IMR-90 (cell line): Measurements from ENCODE around the gene PTPN7. TPM values are rescaled to one million over a fixed set of nuclear protein-coding genes. Genes with fewer than 3 reads are reported as not detected.

ENCODE experiments used
- ATAC-seq: fragments of 200-7000 bp; cut with Tn5 transposase; 2 replicates; pipeline ENCODE4 v1.9.1; 2020; ENCODE audit warnings: low read depth, mild to moderate bottlenecking, moderate library complexity
- BruUV-seq: library from RNA; stranded (reverse); fragments of 400-500 nt; replicated peaks from 2 replicates; lab custom pipeline; 2021; lab: Mats Ljungman, UMichigan
- CTCF ChIA-PET: fragments of 300-600 bp; formaldehyde crosslinking; extraction: SDS; loops from one replicate; lab custom pipeline; 2021; ENCODE audit warnings: antibody characterized with exemption; lab: Yijun Ruan, JAX
- POLR2A ChIA-PET: fragments of 300-600 bp; sonication (Branson Sonifier 250); formaldehyde crosslinking; loops from one replicate; lab custom pipeline; 2022; ENCODE audit warnings: antibody characterized with exemption; ENCODE audit not compliant: unreplicated experiment; lab: Charles Lee
- DNase-seq: peaks from one replicate; pipeline ENCODE4 v3.0.0; 2013
- H2AFZ ChIP-seq: replicated peaks from 2 replicates; pipeline ENCODE3; 2013; ENCODE audit warnings: low read length, mild to moderate bottlenecking; ENCODE audit not compliant: poor library complexity
- H2AK5ac ChIP-seq: 2 replicates; pipeline ENCODE4 v1.6.1; 2013; ENCODE audit warnings: low read depth, low read length, inconsistent platforms
- H2AK9ac ChIP-seq: replicated peaks from 2 replicates; pipeline ENCODE3; 2013; ENCODE audit warnings: mild to moderate bottlenecking, low read depth, low read length, moderate library complexity; ENCODE audit not compliant: poor library complexity
- H2BK120ac ChIP-seq: 2 replicates; pipeline ENCODE4 v1.6.1; 2013; ENCODE audit warnings: low read depth, low read length, inconsistent platforms
- H2BK15ac ChIP-seq: 3 replicates; pipeline ENCODE4 v1.6.1; 2013; ENCODE audit warnings: low read depth, low read length, inconsistent platforms
- H2BK20ac ChIP-seq: 2 replicates; pipeline ENCODE4 v1.6.1; 2013; ENCODE audit warnings: low read depth, mild to moderate bottlenecking, inconsistent platforms, low read length, moderate library complexity
- H2BK5ac ChIP-seq: 2 replicates; pipeline ENCODE4 v1.6.1; 2013; ENCODE audit warnings: mild to moderate bottlenecking, low read depth, low read length, inconsistent platforms; ENCODE audit not compliant: poor library complexity, severe bottlenecking
- H3K14ac ChIP-seq: replicated peaks from 2 replicates; pipeline ENCODE4 v1.6.1; 2013; ENCODE audit warnings: low read depth, low read length, inconsistent platforms
- H3K18ac ChIP-seq: 2 replicates; pipeline ENCODE4 v1.6.1; 2013; ENCODE audit warnings: low read depth, low read length, control low read depth
- H3K23ac ChIP-seq: 2 replicates; pipeline ENCODE4 v1.6.1; 2013; ENCODE audit warnings: low read depth, low read length, inconsistent platforms
- H3K27ac ChIP-seq: 2 replicates; pipeline ENCODE4 v1.5.1; 2013; ENCODE audit warnings: mild to moderate bottlenecking, control low read depth, low read length; ENCODE audit not compliant: insufficient read depth
- H3K27me3 ChIP-seq: 2 replicates; pipeline ENCODE4 v1.6.1; 2013; ENCODE audit warnings: low read length; ENCODE audit not compliant: control insufficient read depth, insufficient read depth
- H3K36me3 ChIP-seq: 2 replicates; pipeline ENCODE4 v1.6.1; 2013; ENCODE audit warnings: low read length, mixed read lengths; ENCODE audit not compliant: control insufficient read depth, insufficient read depth
- H3K4ac ChIP-seq: 2 replicates; pipeline ENCODE4 v1.6.1; 2013; ENCODE audit warnings: low read depth, low read length, inconsistent platforms
- H3K4me1 ChIP-seq: 2 replicates; pipeline ENCODE4 v1.6.1; 2013; ENCODE audit warnings: low read length, mixed read lengths; ENCODE audit not compliant: control insufficient read depth, insufficient read depth
- H3K4me2 ChIP-seq: 2 replicates; pipeline ENCODE4 v1.6.1; 2013; ENCODE audit warnings: low read depth, mild to moderate bottlenecking, control low read depth, low read length, moderate library complexity
- H3K4me3 ChIP-seq: 2 replicates; pipeline ENCODE4 v1.5.1; 2013; ENCODE audit warnings: low read depth, mild to moderate bottlenecking, control low read depth, low read length, moderate library complexity; ENCODE audit not compliant: insufficient read depth
- H3K56ac ChIP-seq: 2 replicates; pipeline ENCODE4 v1.6.1; 2013; ENCODE audit warnings: low read length, inconsistent platforms; ENCODE audit not compliant: insufficient read depth; ENCODE audit errors: extremely low read depth
- H3K79me1 ChIP-seq, 2 experiments: 2 replicates each; pipeline ENCODE4 v1.6.1; 2013; ENCODE audit warnings: low read length in 2 of 2, inconsistent platforms in 1 of 2, low read depth in 1 of 2
- H3K9ac ChIP-seq: 2 replicates; pipeline ENCODE4 v1.6.1; 2013; ENCODE audit warnings: low read depth, low read length, control low read depth
- H3K9me1 ChIP-seq: 2 replicates; pipeline ENCODE4 v1.6.1; 2013; ENCODE audit warnings: low read length, inconsistent platforms; ENCODE audit not compliant: insufficient read depth
- H3K9me3 ChIP-seq: 2 replicates; pipeline ENCODE4 v1.6.1; 2013; ENCODE audit warnings: low read length; ENCODE audit not compliant: control insufficient read depth, insufficient read depth
- H4K20me1 ChIP-seq: 2 replicates; pipeline ENCODE4 v1.6.1; 2013; ENCODE audit warnings: low read length, inconsistent platforms; ENCODE audit not compliant: insufficient read depth
- H4K5ac ChIP-seq: 2 replicates; pipeline ENCODE4 v1.6.1; 2013; ENCODE audit warnings: mild to moderate bottlenecking, low read depth, low read length, control low read depth
- H4K8ac ChIP-seq, 2 experiments: 2 replicates each; pipeline ENCODE4 v1.6.1; 2013; ENCODE audit warnings: low read depth in 2 of 2, low read length in 2 of 2, control low read depth in 1 of 2, inconsistent platforms in 1 of 2
- H4K91ac ChIP-seq: 2 replicates; pipeline ENCODE4 v1.6.1; 2013; ENCODE audit warnings: low read depth, low read length, inconsistent platforms; ENCODE audit not compliant: insufficient read depth
- FOS ChIP-seq: fragments of 150-350 bp; IDR thresholded peaks from 2 replicates; pipeline ENCODE4 v1.6.1; 2016; ENCODE audit warnings: low read depth, low read length
- MAFK ChIP-seq: IDR thresholded peaks from 2 replicates; pipeline ENCODE4 v1.6.1; 2012; ENCODE audit warnings: low read depth, low read length, improper control_type of control experiment
- MXI1 ChIP-seq: IDR thresholded peaks from 2 replicates; pipeline ENCODE4 v1.6.1; 2012; ENCODE audit warnings: low read depth, mild to moderate bottlenecking, low read length, moderate library complexity, borderline replicate concordance
- NFE2L2 ChIP-seq: fragments of 150-350 bp; IDR thresholded peaks from 2 replicates; pipeline ENCODE4 v1.6.1; 2016; ENCODE audit warnings: low read depth, mild to moderate bottlenecking, low read length
- POLR2A ChIP-seq: IDR thresholded peaks from 2 replicates; pipeline ENCODE4 v1.6.1; 2012; ENCODE audit warnings: mild to moderate bottlenecking, low read depth, low read length
- SMC3 ChIP-seq: fragments of 150-350 bp; IDR thresholded peaks from 2 replicates; pipeline ENCODE4 v1.6.1; 2016; ENCODE audit warnings: low read depth, mild to moderate bottlenecking, antibody characterized with exemption, low read length, moderate library complexity
- WGBS, 2 experiments: methylation state at CpG; one replicate each; pipeline versions ENCODE4 v1.1.5 to v1.1.7; 2013; ENCODE audit warnings: missing lambda C conversion rate in 2 of 2; ENCODE audit not compliant: insufficient read length in 1 of 2; ENCODE audit errors: extremely low coverage in 2 of 2; 5-methylcytosine and 5-hydroxymethylcytosine counted together
- dilution Hi-C: fragments of 300-500 bp; cut with HindIII; formaldehyde crosslinking; loops from one replicate; pipeline ENCODE4 v1.14.3; 2018; ENCODE audit warnings: low sequenced_read_pairs; ENCODE audit not compliant: unreplicated experiment
- in situ Hi-C: fragments of 300-500 bp; cut with MboI; formaldehyde crosslinking; loops from 3 replicates; pipeline ENCODE4 v1.14.3; 2019; ENCODE audit warnings: low sequenced_read_pairs, inconsistent platforms, mixed read lengths
- intact Hi-C: fragments of 100-400 bp; cut with micrococcal nuclease; formaldehyde crosslinking; loops from 2 replicates; pipeline ENCODE4 v1.10.0; 2022
- polyA plus RNA-seq, 3 experiments: library from polyadenylated mRNA; depleted of rRNA; stranded (reverse); fragments of >200 nt; gene quantifications; 2 replicates each; pipeline ENCODE4 v1.2.3, GENCODE V29; 2012; ENCODE audit warnings: low replicate concordance in 1 of 3
- total RNA-seq: library from RNA; depleted of rRNA; stranded (reverse); fragments of >200 nt; gene quantifications from 2 replicates; pipeline ENCODE4 v1.2.3, GENCODE V29; 2012

Gene PTPN7
- total and polyA plus RNA-seq, 2 of the 4 experiments (the other 2 are of a cell fraction): 0.05 TPM; not detected in 1

- ATAC-seq (no peak), DNase-seq (no peak)
- no peaks in the 10 kb centered on the region for H3K9me3 ChIP-seq
- peaks cover 24% of the 10 kb centered on the region for H3K27me3 ChIP-seq
- H3K27ac ChIP-seq: no peak overlapping the region
- H3K36me3 ChIP-seq: no peaks in the 10 kb centered on the region
- H2BK15ac ChIP-seq: no peak overlapping the region
- no peak overlapping the region for H4K91ac ChIP-seq
- no peak overlapping the region for H3K9ac ChIP-seq
- no peaks in the 10 kb centered on the region for H3K9me1 ChIP-seq
- H3K23ac ChIP-seq: no peak overlapping the region
- no peak overlapping the region for H3K4ac ChIP-seq
- no peak overlapping the region for H3K4me2 ChIP-seq
- no peak overlapping the region for H3K18ac ChIP-seq
- in situ Hi-C loops (loop anchor here (10.0 to 25.0 kb wide), 2 partner anchors 231 to 588 kb away; partner anchors contain the start of gene NAV1), intact Hi-C loops (no loop called here), dilution Hi-C loops (no loop called here)
- H4K20me1 ChIP-seq: no peaks in the 10 kb centered on the region
- no peak overlapping the region for H2AFZ ChIP-seq
- H3K14ac ChIP-seq: no peak overlapping the region
- no peak overlapping the region for H4K8ac ChIP-seq
- ChIA-PET CTCF (interaction anchor here (0.7 kb wide), 1 partner anchor 121 kb away, joined by 5 read pairs; no protein-coding TSS in a partner anchor), POLR2A (no interaction called here)
- H2BK20ac ChIP-seq: no peak overlapping the region
- no TSS peak for BruUV-seq
- no peak overlapping the region for H2AK9ac ChIP-seq
- no peak overlapping the region for H2BK5ac ChIP-seq
- no peak overlapping the region for H3K4me3 ChIP-seq
- H3K4me1 ChIP-seq: no peaks in the 10 kb centered on the region
- no peaks in the 10 kb centered on the region for H3K79me1 ChIP-seq
- no peak overlapping the region for H2BK120ac ChIP-seq
- no peak overlapping the region for H4K5ac ChIP-seq
- H3K56ac ChIP-seq: no peak overlapping the region
- WGBS, 2 experiments: no CpG with 5 or more reads among the region's 8 CpGs
- TF ChIP-seq POLR2A: no peak
- TF ChIP-seq MXI1: no peak
- TF ChIP-seq MAFK: no peak
- TF ChIP-seq NFE2L2: no peak
- TF ChIP-seq FOS: no peak
- no peak for TF ChIP-seq SMC3
- no peak overlapping the region for H2AK5ac ChIP-seq
These were observed 34.8 kb downstream of the PTPN7 start for GRCh38 chr1:202125611-202126010.
